Stimulated activated CD4-positive, alpha-beta T cell treated with anti-CD3 and anti-CD28 coated beads, Interleukin-2, amount 100 ng/mL, for 4 hours (primary cell): ENCODE measurements around the gene ANTXR1.

Experiments
- DNase-seq: peaks from one replicate; pipeline ENCODE4 v3.0.0-alpha.2; 2020; ENCODE audit warnings: low read depth

ANTXR1 gene

DNA sequence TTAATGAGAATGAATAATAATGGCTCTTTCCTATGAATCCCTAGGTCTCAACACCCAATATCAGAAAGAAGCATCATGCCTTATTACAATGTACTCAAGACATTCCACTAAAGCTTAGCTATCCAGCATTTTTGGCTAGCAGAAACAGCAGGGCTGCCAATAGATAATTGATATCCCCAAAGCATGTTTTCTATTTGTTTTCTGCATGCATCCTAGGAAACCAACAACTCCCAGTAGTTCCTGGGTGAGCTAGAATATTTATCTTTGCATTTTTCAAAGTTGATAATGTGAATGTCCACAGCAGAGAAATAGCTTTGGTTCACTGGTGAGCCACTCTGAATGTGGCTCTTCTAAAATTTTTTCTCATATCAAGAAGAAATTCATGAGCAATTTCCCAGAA is 5.8 kb upstream of the ANTXR1 start:
- DNase-seq: no peak

DNA sequence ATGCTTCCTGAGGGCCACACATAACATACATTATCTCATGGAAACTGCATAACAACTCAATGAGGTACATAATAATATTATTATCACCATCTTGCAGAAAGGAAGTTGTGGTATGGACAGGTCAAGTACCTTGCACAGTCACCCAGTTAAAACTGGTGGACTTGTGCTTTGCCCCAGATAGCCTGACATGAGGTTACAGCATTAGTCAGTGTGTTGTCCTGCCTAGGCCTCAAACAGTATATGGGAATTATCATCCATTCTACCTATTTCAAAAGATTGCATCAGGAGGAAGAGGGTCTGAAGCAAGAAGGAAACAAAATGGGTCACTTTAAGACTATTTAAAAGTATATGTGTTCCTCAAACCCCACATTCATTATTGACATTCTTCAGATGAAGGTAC is 5.4 kb upstream of the ANTXR1 start:
- no peak for DNase-seq

DNA sequence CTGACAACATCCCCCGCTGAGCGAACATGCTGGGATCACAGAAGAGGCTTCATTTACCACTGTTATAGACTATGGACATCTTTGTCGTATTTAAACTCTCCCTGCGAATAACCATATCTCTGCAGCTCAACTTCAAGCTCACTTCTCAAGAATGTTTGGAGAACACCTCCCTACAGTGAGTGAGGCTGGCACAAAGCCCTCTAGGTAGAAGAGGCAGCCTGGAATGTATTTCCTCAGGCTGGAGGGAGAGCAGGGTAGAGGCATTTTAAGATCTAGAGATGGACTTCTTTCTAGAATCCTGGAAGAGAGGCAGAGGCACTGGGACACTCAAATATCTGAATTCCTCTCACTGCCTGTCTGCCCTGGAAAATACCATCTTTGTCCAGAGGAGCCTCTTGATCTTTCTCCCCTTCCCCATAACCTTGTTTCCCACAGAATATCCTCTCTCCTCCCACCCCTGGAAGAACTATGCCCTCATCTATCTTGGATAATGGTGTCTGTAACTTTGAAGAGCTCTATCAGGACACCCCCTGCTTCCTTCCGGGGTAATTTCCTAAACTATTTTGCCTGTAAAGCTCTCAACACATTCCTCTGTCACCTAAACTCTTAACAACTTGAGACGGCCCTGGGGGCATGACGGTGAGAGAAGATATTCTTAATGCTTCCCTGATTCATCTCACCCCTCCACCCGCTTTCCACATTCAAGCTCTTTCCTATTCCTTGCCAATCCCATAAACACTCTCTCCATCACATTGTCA is 2.4 kb upstream of the ANTXR1 start:
- DNase-seq: no peak

DNA sequence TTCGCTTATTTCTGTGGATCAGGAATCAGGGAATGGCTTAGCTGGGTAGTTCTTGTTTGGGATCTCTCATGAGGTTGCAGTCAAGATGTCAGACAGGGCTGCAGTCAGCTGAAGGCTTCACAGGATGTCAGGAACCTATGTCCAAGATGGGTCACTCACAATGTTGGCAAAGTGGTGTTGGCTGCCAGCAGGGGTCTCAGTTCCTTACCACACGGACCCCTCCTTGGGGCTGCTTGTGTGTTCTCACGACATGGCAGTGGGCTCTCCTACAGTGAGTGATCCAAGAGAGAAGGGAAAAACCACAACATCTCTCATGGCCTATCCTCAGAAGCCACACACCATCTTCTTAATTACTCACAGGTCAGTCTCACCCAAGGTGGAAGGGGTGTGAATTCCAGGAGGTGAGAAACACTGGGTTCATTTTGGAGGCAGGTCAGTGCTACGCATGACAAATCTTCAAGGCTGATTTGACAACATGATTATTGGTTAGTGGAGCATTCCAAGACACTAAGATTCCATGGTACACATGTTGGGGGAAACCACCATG is 1.3 kb upstream of the ANTXR1 start:
- no peak for DNase-seq

DNA sequence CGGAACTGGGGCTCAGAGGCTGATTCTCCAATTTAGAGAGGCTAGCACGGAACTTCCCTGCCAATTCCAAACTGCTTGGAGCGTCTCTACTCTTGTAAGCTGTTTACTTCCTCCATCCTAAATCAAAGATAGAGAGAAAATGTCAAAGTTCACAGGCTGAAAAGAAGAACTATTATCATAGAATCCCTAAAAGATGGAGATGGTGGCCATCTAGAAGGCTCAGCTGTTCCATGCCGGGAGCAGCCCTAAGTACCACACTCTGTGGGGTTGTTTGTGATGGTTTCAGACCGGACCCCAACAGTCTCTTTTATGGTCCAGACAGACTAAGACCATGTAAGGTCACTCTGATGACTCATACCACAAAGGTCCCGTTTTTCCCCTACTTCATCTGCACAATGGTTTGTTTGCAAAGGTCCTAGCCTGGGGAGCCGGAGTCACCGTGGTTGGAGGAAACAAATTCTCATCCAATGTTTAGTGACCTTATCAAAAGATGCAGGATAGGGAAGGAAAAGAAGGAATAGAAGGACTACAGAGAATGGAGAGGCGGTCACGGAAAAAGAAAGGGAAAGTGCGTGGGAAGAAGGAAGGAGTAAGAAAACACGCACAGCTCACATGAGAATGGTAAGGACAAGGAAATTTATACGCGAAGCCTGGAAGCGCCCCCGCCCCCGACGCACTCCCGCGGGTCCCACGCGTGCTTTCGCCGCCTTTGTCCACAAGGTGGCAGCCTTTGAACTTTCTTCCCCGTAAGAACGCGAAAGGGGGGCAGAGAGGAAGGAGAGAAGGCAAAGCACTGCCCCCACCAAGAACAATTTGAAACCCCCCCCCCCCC is 453 bp upstream of the ANTXR1 start:
- DNase-seq: peak; percentile 27

DNA sequence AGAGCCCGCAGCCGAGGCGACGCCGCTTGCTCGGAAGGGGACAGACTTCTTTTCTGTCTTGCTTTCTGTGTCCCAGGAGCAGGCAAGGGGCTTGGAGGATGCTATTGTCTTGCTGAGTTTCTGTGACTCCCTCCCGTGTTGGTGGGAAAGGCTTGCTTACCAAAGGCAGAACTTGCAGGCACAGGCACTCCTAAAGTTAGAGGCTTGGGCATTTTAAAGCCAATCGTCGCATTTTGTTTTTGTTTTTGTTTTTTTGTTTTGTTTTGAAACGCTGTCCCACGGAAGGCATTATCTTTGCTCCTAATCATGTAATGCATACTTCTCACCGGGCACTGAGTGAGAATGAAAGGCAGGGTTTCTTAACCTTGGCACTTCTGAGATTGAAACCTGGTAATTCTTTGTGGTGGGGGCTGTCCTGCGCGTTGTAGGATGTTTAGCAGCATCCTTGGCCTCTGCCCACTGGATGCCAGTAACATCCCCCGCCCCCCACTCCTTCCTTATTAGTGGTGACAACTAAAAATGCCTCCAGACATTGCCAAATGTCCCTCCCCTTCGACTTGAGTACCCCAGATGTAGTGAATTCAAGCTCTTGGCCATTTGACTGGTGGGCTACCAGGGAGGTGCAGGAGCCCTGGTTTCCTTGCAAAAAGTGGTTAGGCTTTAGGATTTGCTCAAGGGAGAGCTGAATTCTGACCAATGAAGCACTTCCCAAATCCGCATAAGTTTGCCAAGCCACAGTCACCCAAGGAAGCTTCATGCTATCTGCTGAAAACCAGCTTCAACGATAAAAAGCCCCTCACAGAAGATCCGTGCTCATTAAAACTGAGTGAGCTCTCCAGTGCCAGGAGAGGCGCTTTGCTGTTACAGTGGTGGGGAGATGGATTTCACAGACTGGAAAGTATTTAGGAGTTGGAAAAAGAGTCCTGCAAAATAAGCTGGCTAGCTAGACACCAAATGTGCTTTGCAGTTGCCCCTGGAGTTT is 1.2 kb downstream of the ANTXR1 start:
- DNase-seq: no peak

DNA sequence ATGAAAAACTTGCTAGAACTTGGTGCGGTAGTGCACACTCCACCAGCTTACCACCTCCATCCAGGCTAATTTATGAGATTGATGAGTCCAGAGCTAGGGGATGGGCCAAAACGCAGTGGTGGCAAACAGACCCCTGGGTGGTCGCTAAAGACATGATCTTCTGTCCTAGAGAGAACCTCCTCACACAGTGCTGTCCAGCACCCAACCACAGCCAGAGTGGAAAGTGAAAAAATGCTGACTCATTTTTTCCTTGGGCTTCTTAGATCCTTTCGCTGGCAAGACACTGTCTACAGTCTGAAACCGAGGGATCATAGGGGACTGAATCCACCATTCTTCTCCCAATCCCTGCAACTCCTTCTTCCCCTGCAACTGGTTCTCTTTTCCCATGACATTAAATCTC is 4.1 kb downstream of the ANTXR1 start:
- DNase-seq: no peak

DNA sequence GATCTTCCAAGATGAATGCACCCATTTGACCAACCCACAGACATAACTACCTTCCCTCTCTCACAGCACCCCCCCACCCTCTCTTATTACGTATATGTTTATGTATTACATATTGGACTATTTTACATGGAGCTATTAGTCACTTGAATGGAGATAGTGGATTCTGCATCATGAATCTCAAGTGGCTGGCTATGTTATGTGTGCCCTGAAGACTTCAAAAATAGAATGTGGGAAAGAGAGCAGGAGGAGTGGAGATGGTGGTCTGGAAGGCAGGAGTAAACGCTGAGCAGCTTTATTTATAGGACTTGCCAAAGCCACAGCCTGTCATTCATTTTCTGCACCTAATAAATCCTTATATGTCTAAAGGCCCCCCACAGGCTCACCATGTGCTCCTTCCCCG is 4.9 kb downstream of the ANTXR1 start:
- DNase-seq: no peak

DNA sequence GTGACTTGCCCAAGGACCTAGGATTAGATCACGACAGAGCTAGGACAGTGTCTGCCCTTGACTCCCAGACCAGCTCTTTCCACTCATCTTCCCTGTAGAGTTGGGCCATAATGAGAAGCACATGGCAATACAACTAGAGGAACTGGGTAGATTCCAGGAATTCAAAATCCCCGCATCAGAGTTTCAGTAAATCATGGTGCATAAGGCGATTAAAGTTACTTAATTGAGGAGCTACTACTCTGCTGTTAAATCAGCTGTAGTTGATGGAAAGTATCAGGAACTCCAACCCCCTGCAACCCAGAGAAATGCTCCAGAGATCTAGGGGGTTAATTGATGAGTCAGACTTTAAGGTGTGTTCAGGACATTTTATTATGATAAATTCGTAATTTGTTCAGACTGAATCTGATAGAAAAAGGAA is 5.7 kb downstream of the ANTXR1 start:
- DNase-seq: no peak

DNA sequence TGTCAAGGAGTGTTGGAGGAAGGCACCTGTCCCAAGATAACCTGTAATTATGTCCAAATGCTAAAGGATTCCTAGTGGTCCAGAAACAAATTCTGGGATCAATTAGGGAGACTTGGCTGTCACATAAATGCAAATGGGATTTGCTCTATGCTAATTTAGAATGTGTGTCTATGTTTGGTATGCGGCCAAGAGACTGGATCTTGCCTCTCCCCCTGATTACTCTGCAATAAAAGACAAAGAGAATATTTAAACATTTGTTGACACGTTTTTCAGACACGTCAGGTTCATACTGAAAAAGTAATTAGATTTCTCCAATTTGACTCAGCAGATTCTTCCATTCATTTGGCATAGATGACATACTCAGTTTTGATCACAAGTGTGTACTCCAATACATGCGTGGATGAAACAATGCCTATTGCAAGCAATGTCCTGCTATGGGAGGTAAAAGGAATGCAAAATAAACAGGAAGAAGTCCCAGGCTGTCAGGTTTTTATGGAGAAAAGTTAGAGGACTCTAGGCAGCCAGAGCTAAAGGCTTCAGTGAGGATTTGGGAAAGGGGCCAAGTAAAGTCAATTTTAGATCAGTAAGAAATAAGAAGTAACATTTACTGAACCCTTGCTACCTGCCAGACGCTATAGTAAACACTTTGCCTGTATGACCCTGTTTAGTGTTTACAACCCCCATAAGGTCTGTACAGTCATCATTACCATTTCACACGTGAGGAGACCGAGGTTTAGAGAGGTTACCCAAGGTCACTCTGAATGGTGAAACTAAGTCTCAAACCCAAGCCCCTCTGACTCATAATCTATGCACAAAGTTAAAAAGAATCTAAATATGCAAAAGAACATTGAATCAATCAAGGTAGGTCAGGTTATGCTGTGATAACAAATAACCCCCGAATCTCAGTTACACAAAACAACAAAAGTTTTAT is 7.8 kb downstream of the ANTXR1 start:
- no peak for DNase-seq

DNA sequence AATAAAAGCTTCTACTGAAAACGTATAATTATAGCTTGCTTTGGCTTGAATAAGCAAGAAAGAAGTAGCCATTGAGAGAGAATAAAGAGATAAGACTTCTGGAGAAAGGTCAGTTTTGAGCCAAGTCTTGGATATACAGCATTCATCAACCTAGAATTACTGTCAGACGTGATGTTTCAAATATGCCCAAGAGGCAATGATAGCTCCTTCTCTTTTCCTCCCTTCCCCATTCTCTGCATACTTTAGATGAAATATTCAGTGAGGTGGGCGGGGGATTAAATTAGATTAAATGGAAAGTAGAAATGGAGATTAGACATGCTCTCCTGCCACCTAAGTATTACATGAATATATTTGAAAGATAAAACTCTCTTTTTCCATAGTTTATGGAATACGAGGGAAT is 8.7 kb downstream of the ANTXR1 start:
- no peak for DNase-seq

DNA sequence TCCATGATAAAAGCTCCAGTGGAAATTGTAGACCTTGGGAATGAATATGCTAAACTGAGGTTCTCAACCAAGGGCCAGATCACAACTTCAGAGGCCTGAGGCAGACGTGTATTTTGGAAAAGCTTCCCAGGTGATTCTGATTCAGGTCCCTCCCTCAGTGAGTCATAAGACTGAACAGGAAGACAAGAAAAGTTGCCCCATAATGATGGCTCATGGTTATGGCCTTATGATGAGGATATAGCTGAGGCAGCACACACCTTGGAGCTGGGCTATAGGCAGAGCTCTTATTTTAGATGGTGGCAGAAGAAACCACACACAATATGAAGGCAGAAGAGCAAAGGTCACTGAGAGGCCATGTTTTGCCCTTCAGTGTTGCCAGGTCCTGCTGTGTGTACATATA is 9.6 kb downstream of the ANTXR1 start:
- no peak for DNase-seq

DNA sequence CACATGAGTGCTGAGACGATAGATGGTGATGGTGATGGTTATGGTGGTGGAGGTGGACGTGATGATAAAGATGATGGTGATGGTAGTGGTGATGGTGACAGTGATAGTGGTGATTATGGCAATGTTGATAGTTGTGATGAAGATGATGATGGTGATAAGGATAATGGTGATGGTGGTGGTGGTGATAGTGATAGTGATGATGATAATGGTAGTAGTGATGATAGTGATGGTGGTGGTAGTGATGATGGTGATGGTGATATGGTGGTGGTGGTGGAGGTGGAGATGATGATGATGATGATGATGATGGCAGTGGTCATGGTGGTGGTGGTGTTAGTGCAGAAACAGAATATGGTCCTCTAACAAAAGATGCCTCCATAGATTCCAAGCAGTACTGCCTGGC is 10.3 kb downstream of the ANTXR1 start:
- no peak for DNase-seq

DNA sequence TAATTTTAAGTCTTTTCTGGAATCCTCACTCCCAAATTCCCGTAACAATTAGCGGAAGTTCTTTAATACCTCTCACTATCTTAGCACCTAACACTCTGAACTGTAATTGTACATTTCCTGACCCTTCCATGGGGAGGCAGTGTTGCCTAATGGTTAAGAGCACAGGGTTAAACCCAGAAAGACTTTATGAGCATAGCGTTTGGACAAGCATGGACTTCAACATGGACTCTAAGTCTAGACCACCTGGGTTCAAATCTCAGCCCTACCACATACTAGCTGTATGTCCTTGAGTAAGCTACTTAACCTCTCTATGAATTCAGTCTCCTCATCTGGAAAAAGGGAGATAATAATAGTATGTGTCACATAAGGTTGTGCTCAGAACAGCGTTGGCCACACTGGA is 13.0 kb downstream of the ANTXR1 start:
- DNase-seq: no peak

DNA sequence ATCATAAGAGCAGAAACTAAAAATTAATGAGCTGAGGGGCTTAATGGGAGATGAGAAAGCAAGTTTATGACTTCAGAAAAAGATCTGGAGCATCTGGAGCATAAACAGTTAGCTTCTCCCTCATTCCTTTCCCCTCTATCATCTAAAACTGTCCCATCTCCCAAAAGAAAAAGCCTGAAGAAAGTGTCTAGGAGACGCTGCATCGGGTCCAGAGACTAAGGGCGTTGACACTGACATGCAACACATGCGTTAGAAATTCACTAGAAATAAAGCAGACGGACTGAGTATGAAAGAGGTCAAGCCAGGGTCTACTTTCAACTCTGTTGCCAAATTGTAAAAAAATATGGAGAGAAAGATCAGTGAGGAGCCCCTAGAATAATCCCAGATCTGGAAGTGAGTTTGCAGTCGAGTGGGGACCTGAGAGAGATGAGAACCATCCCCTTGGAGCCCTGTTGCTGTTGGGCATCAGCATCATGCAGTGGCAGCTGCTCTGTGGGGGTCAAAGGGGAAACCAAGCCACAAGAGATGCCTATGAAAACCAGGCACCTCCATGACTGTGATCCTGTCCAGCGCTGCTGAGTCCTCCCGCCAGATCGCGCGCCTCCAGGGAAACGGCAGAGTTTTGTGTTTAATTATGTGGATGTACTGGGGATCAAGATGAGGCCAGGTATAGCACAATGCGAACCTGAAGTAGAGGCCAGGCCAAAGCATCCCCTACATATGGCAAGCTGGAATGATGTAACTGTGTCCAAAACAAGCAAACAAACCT is 13.9 kb downstream of the ANTXR1 start:
- no peak for DNase-seq

DNA sequence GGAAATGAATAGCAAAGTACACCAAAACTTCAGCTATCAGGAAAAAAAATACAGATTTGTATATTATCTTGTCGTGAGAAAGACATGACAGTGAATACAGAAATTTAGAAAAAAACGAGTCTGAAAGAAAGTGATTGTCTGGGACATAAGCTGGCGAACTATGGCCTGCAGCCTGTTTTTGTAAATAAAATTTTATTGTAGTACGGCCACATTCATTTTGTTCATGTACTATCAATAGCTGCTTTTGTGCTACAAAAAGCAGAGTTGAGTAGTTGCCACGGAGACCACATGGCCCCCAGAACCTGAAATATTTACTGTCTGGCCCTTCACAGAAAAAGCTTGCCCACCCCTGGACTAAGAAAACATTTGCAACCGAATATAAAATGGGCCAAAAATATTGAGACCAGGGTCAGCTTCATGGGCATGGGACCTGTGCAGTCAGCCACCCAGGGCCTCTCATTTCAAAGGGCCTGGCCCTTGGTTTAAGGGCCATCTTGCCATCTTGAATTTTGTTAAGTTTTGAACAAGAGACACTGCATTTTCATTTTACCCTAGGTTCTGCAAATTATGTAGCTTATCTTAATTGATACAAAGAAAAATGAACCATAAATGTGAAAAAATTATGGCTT is 17.9 kb downstream of the ANTXR1 start:
- DNase-seq: no peak

DNA sequence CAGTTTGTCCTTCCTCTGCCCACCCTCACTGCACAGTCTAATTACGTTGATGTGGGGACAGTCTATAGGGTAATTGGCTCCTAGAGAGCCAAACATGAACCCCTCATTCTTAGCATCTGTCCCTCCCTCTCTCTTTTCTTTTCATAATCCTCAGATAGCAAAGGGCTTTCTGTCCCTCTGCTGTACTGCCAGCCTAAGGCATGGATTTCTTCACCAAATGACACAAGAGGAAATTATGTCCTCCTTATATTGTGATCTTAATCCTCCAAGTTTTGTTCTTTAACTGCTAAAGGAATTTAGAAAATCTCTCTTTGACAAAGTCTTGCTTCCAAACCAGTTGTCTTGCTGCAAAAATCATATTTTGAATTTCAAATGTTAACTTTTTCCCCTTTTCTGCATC is 18.5 kb downstream of the ANTXR1 start:
- DNase-seq: no peak

DNA sequence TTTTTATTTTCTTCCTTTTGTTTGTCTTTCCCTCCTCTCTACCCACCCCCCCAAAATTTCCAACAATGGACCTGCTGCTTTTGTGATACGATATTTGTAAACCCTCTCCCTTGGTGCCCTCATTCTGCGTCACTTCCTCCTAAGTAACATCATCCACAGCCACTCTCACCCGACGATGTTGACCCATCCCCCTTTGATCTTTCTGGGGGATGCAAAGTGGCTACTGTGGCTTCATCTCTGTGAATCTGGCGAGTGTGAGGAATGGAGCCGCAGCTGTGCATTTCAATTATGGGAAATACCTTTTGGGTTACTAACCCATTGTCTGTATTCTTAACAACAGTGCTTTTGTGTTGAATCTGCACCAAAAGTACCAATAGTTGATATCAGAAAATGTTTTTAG is 19.4 kb downstream of the ANTXR1 start:
- DNase-seq: no peak

DNA sequence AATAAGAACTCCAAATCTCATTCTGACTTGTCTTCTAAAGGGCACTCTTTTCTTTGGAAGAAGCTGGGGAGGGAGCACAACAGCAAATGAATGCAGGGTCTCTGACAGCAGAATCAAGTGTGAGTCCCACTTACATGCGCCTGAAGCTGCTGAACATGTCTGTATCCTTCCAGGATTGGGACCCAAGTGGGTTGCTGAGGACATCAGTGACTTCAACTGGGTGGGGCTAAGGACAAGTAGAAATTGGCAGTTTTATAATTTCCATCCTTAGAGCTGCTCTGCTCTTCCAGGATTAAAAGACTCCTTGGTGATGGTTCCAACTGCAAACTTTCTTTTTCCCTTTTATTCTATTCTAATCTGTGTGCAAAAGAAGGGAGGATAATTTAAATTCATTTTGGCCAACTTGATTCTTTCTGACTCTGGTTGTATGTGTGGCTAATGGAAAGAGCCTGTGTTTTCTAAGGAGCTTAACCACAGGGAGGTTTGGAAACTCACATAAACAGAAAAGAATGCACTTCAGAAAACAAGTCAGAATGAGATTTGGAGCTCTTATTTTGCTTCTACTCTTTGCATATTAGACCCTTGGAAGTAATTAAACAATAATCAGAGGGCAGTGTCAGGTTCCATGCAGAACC is 20.6 kb downstream of the ANTXR1 start:
- no peak for DNase-seq
